Lower lobe of right lung (tissue), 2 donors: ENCODE measurements around the gene TMEM200B. TPM values are rescaled to one million over a fixed set of nuclear protein-coding genes. Genes with fewer than 3 reads are reported as not detected.

ENCODE experiments used
- ATAC-seq, 2 donors: fragments of 200-7000 bp; cut with Tn5 transposase; one replicate each; pipeline ENCODE4 v1.9.1; 2020 to 2022; ENCODE audit warnings: mild to moderate bottlenecking in 2 of 2, moderate library complexity in 2 of 2
- DNase-seq: peaks from one replicate; pipeline ENCODE4 v3.0.0-alpha.2; 2020
- H3K27ac ChIP-seq: fragments of 200-600 bp; one replicate; pipeline ENCODE4 v1.8.0; 2022
- H3K27me3 ChIP-seq: fragments of 200-600 bp; one replicate; pipeline ENCODE4 v1.8.0; 2022; ENCODE audit warnings: low read depth
- H3K36me3 ChIP-seq: fragments of 200-600 bp; one replicate; pipeline ENCODE4 v1.8.0; 2022; ENCODE audit warnings: mild to moderate bottlenecking
- H3K4me1 ChIP-seq: fragments of 200-600 bp; one replicate; pipeline ENCODE4 v1.8.0; 2022
- H3K4me3 ChIP-seq: fragments of 200-600 bp; one replicate; pipeline ENCODE4 v1.8.0; 2022; ENCODE audit warnings: mild to moderate bottlenecking
- H3K9me3 ChIP-seq: fragments of 200-600 bp; one replicate; pipeline ENCODE4 v1.8.0; 2022
- intact Hi-C: fragments of 100-400 bp; cut with DNase I; formaldehyde crosslinking; loops from one replicate; pipeline ENCODE4 v1.11.0; 2022
- total RNA-seq: library from RNA; stranded (reverse); fragmentation: NEBNext Ultra II Directional; extraction: Animal tissue kit (Norgen Biotek cat#: 25700); gene quantifications from one replicate; pipeline ENCODE4 v1.2.1, GENCODE V29; 2021
- TF ChIP-seq, protein P1 (sequence below): fragments of 200-600 bp; IDR thresholded peaks from one replicate; pipeline ENCODE4 v1.8.0; 2022; ENCODE audit warnings: antibody characterized with exemption, mild to moderate bottlenecking
- donor health status: DM: no; HTN: yes; CAD: no; lungs with severe emphysema.

TMEM200B gene
- total RNA-seq, 1 donor from 2014 or later, result 4.3 TPM

- no peak overlapping the region for H3K4me3 ChIP-seq
- H3K36me3 ChIP-seq, result peaks cover 51% of the 10 kb centered on the region
- no peaks in the 10 kb centered on the region for H3K9me3 ChIP-seq
- DNase-seq (no peak), ATAC-seq (no peak)
- H3K27me3 ChIP-seq, result no peaks in the 10 kb centered on the region
- peaks cover 62% of the 10 kb centered on the region for H3K4me1 ChIP-seq
- intact Hi-C loops, result no loop called here
- no peak overlapping the region for H3K27ac ChIP-seq
- TF ChIP-seq, protein P1, sequence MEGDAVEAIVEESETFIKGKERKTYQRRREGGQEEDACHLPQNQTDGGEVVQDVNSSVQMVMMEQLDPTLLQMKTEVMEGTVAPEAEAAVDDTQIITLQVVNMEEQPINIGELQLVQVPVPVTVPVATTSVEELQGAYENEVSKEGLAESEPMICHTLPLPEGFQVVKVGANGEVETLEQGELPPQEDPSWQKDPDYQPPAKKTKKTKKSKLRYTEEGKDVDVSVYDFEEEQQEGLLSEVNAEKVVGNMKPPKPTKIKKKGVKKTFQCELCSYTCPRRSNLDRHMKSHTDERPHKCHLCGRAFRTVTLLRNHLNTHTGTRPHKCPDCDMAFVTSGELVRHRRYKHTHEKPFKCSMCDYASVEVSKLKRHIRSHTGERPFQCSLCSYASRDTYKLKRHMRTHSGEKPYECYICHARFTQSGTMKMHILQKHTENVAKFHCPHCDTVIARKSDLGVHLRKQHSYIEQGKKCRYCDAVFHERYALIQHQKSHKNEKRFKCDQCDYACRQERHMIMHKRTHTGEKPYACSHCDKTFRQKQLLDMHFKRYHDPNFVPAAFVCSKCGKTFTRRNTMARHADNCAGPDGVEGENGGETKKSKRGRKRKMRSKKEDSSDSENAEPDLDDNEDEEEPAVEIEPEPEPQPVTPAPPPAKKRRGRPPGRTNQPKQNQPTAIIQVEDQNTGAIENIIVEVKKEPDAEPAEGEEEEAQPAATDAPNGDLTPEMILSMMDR, result no peak
Observed at GRCh38 chr1:29167904-29168303, 44.2 kb upstream of the TMEM200B start.

DNA sequence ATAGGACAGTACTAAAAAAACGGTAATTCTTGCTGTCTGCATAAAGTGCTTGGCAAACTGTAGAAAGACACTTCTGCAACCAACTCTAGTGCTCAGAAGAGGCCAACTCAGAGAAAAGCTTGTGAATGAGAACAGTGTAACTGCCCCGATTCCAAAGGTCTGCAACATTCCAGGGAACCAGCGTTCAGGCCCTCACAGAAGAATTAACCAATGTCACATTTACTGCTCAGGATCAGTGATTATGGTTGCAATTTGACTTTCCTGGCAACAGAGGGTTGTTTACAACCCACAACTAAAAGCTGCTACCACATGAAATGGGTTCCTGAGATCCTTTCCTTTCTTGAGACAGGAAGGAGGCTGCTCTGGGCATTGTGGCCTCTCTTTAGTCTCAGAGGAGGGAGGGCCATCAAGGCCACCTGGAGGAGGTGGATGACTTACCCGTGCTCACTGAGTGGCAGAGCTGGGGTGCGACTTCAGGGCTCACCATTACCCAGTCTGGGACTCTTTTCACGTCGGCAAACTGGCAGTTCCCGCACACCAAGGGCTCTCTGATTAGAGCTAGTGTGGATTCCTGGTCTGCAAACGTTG lies 42.7 kb upstream of the TMEM200B start:
- peaks cover 53% of the 10 kb centered on the region for H3K36me3 ChIP-seq

GRCh38 chr1:29164588-29164987 lies 40.9 kb upstream of the TMEM200B start:
- no peaks in the 10 kb centered on the region for H3K9me3 ChIP-seq
- no peaks in the 10 kb centered on the region for H3K27me3 ChIP-seq
- peaks cover 61% of the 10 kb centered on the region for H3K36me3 ChIP-seq
- H3K4me1 ChIP-seq, result peaks cover 50% of the 10 kb centered on the region
- no peak overlapping the region for H3K4me3 ChIP-seq
- DNase-seq, result no peak
- H3K27ac ChIP-seq, result no peak overlapping the region
- intact Hi-C loops, result no loop called here
- TF ChIP-seq, protein P1, result no peak
- ATAC-seq, result no peak

More for the DNA sequence above, 42.7 kb upstream of the TMEM200B start:
- ATAC-seq (peak in 1 of 2 donors; percentile 30), DNase-seq (peak; percentile 26)
- H3K27ac ChIP-seq, result no peak overlapping the region
- H3K4me1 ChIP-seq, result peaks cover 62% of the 10 kb centered on the region
- H3K4me3 ChIP-seq, result no peak overlapping the region
- no peaks in the 10 kb centered on the region for H3K27me3 ChIP-seq
- TF ChIP-seq, protein P1, result no peak
- no peaks in the 10 kb centered on the region for H3K9me3 ChIP-seq
- intact Hi-C loops, result no loop called here

DNA sequence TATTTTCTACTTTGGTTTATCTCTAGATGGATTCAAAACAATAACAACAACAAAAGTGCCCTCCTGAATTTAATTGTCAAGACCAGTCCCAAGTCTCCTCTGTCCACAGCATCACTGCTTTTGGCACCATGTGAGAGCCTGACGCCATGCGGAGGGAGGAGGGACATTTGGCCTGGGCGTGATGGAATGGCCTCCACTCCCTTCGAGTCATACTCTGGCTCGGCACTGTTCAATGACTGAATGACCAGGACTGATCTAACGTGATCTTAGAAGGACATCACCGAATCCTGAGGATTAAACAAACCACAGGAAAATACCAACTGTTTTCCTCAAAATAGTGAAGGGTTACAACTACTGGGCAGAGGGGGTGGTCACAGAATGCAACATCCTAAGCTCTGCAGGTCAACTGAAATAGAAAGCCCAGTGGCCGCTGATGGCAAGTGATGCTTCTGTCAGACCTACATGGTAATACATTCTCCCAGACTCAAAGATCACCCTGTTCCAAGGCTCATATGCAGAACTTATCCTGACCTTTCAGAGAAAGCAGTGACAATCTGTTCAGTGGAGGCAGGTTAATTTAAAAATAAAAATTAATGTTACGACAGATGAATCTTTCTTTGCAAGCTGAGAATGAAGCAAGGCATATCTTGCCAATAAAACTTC lies 38.9 kb upstream of the TMEM200B start:
- ATAC-seq (no peak), DNase-seq (no peak)
- Histone ChIP-seq H3K36me3 (peaks cover 72% of the 10 kb centered on the region), H3K4me1 (peaks cover 38% of the 10 kb centered on the region), H3K27ac (no peak overlapping the region), H3K27me3 (no peaks in the 10 kb centered on the region), H3K4me3 (no peak overlapping the region), H3K9me3 (no peaks in the 10 kb centered on the region)
- intact Hi-C loops, result no loop called here
- TF ChIP-seq, protein P1, result no peak

GRCh38 chr1:29162025-29162424 lies 38.3 kb upstream of the TMEM200B start:
- TF ChIP-seq, protein P1, result no peak
- intact Hi-C loops, result no loop called here
- H3K4me1 ChIP-seq, result peaks cover 43% of the 10 kb centered on the region
- peaks cover 72% of the 10 kb centered on the region for H3K36me3 ChIP-seq
- no peak overlapping the region for H3K27ac ChIP-seq
- no peak overlapping the region for H3K4me3 ChIP-seq
- DNase-seq (no peak), ATAC-seq (no peak)
- no peaks in the 10 kb centered on the region for H3K27me3 ChIP-seq
- no peaks in the 10 kb centered on the region for H3K9me3 ChIP-seq
